GM12801 (cell line): ENCODE results near the gene AKIRIN1.

Experiments used
- CTCF ChIP-seq: IDR thresholded peaks from one replicate; pipeline ENCODE4 v1.5.1; 2011; ENCODE audit warnings: control low read depth; ENCODE audit not compliant: insufficient read length; ENCODE audit errors: extremely low read depth

The AKIRIN1 gene

GRCh38 chr1:38990738-38991637, at the start of gene AKIRIN1:
TSS of gene AKIRIN1 (plus strand) at chr1:38991276. CDS start at chr1:38991381, 105 bp downstream.
- no peak for TF ChIP-seq CTCF

- no peak for TF ChIP-seq CTCF
Measured at GRCh38 chr1:38941527-38942019, 49.5 kb upstream of the AKIRIN1 start, which contains the start of gene RHBDL2. TSS of gene RHBDL2 (minus strand) at chr1:38941830. CDS start at chr1:38919212, 22,618 bp downstream.

GRCh38 chr1:38942664-38943428, 48.2 kb upstream of the AKIRIN1 start:
- TF ChIP-seq CTCF: no peak

GRCh38 chr1:38944547-38944946, 46.5 kb upstream of the AKIRIN1 start:
- no peak for TF ChIP-seq CTCF

GRCh38 chr1:38950553-38950952, 40.5 kb upstream of the AKIRIN1 start:
- TF ChIP-seq CTCF: no peak

GRCh38 chr1:38953433-38953860, 37.6 kb upstream of the AKIRIN1 start:
- no peak for TF ChIP-seq CTCF

GRCh38 chr1:38958967-38959366, 32.1 kb upstream of the AKIRIN1 start:
- no peak for TF ChIP-seq CTCF
